HUDEP-2 (cell line): Measurements from ENCODE around the gene CSNK1G1.

ENCODE experiments used
- DNase-seq, 76 experiments: peaks; one replicate each; lab custom pipeline; 2025; ENCODE audit not compliant: unreplicated experiment in 76 of 76; lab: John Stamatoyannopoulos, UW

The CSNK1G1 gene

DNA sequence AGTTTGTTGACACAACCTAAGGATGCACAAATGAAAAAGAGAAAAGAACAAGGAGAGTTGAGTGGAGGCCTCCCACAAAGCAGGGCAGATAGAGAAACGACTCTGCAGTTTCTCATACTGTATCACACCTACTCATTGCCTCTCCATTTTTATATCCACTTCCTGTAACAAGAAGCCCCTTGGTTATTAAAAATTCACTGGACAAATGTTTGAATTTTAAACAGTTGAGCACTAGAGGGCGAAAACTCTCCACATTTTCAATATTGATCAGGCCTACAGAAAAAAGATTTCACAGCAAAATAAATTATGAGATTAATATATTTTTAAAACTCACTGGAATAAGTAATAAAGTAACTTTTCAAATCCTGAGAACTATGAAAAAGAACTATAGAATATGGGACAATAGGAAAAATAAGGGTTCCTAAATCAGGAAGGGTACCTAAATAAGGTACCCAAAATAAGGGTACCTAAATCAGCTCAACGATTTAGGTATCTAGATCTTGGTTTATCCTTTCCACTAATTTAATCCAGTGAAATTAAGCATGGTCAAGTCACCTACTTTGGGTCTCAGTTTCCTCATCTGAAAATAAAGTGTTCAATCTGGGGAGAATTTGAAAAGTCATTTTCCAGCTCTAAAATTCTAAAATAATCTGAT is 146.2 kb downstream of the CSNK1G1 start:
- peak in 17 of 76 experiments; percentile 2 to 39 (median 23) for DNase-seq

DNA sequence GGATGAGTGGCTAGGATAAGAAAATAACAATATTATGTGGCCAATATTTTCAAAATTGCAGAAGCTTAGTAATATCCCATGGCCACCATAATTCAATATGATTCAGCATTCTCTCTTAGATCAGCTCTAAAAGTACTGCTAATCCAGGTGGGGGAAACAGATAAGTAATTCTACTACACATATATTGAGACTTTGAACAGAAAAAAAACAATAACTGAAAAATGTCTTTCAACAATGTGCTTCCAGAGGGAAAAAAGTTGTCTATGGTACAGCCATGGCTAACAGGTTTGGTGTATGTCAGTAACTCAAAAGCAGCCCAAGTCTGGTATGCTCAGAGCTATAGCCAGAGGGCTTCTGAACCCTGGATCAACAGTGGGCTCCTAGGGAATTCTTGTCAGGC is 150.8 kb downstream of the CSNK1G1 start:
- DNase-seq, result peak in 9 of 76 experiments; percentile 4 to 38 (median 24)

DNA sequence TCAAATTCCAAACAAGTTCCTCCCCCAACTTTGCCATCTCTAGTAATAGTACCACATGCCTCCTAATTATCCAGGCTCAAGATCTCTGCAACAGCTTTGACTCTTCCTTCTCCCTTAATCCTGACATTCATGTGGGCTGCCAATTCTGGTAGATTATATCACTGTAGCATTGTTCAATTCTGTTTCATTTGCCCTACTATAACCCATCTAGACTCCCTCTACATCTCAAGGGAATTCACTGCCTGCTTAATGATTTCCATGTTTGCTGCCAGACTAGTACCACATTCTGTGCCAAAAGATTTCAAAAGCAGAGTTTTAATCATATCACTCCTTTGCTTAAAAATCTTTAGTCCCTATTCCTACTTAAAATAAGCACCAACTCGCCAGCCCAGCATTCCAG is 158.5 kb downstream of the CSNK1G1 start:
- no peak for DNase-seq

DNA sequence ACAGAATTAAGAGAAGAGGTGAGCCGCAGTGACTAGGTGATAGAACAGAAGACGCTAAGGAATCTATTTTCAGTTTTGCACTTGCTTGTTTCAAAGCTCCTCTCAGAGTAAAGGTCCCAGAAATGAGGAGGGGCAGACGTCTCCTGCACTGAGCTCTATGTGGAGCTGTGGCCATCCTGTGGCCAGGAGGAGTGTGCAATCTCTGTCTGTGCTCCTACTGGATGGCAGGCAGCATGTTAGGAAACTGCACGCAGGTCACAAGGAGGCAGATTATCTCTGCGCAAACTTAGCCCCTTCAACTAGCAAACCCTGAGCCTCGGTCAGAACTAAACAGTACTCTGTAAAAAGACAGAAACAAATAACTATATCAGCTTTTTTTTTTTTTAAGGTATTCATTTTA is 162.0 kb downstream of the CSNK1G1 start:
- no peak for DNase-seq

DNA sequence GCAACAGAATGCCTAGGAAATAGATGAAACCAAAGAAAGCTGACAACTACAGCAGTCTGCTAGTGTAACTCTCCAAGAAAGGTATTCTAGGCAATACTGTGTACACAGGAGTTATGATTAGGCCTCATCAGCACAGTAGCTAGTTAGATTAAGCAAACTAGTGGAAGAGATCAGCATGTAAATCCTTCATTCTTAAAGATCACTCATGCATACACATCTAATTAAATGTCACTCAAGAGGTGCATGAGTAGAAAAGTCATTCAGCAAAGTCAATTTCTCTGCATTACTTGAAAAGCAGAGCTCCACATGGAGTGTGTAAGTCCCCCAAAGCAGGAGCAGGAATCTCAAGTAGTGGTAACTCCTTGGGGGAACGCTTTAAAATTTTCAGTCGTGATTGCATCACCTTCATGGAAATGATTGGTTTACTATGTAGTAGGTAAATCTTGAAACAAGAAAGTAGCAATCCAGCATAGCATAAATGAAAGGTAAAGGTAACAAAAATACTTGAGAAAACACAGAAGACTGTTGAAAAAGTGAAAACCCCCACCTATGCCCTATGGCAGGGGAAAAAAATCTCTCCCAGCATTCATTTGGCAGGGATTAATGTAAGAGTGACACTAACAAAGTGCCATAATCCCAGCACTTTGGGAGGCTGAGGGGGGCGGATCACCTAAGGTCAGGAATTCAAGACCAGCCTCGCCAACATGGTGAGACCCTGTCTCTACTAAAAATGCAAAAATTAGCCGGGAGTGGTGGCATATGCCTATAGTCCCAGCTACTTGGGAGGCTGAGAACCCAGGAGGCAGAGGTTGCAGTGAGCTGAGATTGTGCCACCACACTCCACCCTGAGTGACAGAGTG is 163.8 kb downstream of the CSNK1G1 start:
- DNase-seq, result no peak

DNA sequence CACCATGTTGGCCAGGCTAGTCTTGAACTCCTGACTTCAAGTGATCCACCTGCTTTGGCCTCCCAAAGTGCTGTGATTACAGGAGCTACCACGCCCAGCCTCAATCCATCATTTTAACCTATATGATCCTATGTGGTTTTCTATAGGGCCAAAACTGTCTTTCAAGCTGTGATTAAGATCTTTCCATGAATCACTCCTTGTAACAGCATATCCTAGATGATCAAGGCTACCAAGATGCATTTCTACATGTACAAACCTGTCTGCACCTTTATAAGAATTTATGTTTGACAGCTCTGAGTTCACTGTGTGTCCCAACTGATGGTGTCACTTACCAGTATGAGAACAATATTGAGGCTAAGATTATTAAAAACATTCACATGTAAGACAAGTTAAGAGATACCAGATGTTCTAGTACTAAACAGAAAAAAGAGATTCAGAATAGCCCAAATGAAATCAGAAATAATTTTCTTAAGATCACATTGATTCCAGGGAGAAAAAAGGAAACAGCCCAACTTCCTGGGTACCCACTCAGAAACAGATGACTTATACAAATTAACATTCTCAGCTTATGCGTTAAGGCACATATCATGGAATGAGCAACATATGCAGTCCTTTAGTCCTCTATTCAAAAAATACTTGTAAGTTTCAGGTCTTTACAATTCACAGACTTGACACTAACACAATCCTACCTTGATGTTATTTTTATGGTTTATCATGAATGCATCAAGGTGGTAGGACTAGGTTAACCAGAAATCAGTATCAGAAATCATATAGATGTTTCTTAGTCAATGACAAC is 168.4 kb downstream of the CSNK1G1 start:
- no peak for DNase-seq

DNA sequence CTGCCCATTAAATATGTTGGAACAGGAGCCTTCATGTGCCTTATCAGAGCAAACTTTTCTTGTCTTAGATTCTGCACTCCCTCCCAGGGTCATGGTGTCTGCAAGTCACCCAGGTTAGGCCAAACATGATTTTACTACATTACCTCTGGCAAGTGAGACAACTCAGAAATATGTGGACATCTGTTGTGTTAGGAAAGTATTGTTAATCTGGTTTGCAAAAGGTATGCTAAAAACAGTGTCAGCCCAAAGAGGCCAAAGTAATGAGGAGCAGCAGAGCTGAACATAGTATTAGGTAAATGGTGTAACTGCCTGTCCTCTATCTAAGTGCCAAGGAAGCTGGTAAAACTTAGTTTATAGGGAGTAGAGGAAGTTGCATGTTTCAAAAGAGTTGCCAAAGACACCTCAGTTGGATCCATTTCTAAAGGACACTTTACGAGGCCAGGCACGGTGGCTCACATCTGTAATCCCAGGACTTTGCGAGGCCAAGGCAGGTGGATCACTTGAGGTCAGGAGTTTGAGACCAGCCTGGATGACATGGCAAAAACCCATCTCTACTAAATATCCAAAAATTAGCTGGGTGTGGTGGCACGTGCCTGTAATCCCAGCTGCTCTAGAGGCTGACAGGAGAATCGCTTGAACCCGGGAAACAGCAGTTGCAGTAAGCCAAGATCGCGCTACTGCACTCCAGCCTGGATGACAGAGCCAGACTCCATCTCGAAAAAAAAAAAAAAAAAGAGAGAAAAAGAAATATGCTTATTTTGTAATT is 170.6 kb downstream of the CSNK1G1 start:
- no peak for DNase-seq

DNA sequence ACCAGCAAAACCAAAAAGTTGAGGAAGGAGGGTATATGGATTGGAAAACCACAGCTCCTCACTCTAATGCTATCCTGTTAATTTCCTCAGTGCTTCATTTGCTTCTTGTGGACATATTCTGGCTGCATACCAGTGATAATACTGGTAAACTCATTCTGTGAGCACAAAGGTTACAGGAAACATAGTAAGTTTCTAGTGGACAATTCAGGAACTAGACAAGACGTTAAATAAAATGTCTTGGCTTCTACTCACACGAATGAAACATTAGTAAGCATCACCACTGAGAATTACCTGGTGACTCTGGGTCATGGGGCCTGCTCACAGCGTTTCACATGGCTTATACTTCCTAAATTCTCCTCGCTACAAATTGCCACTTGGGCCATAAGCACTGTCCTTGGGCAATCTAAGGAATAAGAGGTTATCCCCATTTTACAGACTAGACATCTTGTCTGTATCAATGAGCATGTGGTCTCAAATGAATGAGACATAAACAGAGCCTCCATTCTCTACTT is 173.1 kb downstream of the CSNK1G1 start:
- no peak for DNase-seq

DNA sequence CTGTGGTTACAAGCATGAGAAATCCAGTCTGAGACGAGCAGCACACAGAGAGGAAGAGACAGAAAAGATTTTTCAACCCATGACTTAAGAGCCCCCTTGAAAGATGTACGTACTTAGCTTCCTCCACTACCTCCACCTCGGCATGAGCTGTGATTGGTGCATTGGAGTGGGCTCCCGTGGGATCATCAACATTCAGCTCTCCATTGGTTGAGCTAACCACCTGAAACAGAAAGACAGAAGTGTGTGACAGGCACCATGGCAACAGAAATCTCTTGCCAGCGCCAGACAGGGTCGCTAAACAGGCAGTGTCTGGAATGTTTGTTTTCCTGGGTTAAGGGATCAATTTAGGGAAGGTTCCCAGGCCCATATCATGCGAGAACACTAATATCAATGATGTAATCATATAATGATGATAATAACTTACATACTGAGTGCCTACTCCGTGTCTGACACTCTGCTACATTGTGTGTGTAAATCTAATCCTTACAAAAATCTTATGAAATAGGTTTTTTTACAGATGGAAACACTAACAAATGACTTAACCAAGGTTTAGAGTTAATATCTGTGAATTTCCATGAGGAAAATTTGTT is 175.6 kb downstream of the CSNK1G1 start:
- no peak for DNase-seq

DNA sequence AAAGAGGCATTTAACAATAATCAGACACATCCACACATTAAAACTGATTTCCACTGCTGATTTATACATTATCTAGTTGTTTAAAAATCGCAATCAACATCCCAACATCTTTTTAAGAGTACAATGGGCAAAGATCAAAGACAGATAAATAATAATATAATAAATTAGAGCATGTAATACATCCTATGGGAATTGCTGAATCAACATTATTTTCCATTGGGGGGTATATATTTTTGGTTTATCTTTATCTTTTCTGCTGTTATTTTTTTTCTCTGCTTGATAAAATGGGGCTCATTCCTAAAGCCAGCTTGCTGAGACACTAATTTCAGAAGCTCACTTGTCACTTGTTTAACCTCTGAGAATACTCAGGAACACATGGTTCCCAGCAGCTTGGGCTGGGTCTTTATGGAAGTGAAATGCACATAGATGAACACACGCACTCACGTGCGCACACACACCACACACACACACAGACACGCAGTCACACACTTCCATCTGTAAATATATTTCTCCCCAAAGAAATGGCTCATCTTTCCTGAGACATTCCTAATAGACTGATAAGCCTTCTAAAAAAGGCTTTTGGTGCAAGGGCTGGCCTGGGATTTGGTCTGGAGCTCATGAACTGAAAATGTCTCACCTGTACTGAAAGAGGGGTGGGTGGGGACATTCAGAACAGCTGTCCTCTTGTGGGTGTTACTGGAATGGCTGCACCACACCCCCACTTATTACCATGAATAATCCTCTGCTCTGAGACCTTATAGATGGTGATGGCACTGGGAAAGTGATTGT is 189.7 kb downstream of the CSNK1G1 start:
- no peak for DNase-seq

DNA sequence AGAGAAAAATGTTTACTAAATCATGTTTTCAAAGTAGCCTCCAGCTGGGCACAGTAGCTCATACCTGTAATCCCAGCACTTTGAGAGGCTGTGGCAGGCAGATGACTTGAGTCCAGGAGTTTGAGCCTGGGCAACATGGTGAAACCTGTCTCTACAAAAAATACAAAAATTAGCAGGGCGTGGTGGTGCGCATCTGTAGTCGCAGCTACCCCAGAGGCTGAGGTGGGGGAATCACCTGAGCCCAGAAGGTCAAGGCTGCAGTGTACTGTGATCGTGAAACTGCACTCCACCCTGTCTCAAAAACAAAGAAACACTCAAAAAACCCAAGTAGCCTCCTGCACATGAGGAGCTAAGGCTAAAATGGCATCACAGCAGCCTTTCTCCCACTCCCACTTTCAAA is 191.5 kb downstream of the CSNK1G1 start:
- DNase-seq, result no peak

DNA sequence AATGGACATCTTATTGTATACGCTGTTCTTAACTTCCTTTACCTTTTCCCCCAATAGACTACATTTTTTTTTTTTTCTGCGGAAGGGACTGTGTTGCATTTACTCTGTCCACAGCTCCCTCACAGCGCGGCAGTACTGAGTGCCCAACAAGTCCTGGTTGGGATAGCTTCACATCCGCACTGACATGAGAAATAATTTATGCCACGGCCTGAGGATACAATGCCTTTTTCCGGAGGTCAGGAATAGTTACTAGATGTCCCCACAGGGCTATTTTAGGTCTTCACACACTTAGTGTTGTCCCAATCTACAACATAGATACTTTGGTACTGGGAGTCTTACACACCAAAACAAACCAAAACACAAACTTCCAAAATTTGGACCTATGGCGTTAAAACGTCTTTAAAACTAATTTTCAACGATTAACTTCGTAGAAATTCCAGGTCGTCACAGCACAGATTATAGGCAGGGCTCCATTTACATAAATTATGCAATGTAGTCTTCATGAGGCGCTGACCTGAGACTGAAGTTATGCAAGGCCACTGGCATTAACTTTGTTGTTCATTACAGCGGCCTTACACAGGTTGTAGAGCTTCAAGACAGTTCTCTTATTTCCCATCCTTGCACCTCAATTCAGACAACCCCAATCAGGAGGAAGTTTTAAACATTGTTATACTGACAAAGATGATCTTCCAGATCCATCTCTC is 192.2 kb downstream of the CSNK1G1 start:
- DNase-seq, result peak in 7 of 76 experiments; percentile 5 to 45 (median 24)

DNA sequence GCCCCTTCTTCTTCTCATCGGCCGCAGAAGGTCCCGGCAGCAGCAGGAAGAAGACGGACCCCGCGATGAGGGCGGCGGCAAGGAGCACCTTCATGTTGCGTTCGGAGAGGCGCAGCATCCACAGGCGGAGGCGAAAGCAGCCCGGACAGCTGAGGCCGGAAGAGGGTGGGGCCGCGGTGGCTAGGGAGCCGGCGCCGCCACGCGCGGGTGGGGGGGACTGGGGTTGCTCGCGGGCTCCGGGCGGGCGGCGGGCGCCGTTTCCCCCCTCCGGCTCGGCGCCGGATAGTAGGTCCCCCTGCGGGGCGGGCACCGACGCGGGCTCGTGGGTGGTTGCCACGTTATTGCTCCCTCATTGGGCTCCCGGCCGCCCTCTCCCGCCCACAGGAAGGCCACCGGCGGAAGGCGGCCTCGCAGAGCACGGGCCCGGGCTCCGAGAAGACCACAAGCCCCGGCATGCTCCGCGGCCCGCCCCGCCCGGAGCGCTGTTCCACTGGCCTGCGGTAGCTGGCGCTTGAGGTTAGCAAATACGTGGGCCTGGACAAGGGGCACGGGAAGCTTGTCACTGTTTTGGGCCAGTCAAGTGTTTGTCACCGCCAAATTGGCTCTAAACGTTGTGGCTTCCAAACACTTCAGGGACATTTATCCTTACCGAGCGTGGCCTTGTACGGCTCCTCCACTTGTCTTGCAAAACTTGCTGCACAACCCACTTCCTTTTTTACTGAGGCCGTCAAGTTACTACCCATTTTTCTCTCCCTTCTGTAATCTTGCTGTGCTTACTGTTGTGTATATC is 192.9 kb downstream of the CSNK1G1 start, which contains the start of gene PPIB:
TSS of gene PPIB (minus strand) at position 154 of the 790 bp plus-strand sequence. CDS start at position 118, 36 bp downstream.
- peak in 75 of 76 experiments; percentile 60 to 98 (median 95) for DNase-seq

DNA sequence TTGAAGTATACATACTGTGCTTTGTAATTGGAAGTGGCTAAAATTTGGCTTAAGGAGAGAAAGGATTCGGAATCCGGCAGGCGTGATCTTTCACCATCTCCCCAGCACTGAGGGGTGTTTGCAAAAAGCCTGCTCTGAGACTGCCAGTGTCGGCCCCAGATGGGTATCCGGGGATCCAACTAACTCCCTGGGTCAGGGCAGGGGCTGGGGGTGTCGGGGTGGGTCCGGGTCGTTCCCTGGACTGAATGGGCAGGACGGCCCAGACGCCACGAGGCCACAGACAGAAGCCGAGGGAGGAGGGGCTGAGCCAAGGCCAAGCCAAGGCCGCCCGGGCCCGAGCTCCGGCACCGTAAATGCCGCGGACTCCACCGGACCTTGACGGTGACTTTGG is 193.5 kb downstream of the CSNK1G1 start:
- peak in 4 of 76 experiments; percentile 47 to 62 (median 50) for DNase-seq

DNA sequence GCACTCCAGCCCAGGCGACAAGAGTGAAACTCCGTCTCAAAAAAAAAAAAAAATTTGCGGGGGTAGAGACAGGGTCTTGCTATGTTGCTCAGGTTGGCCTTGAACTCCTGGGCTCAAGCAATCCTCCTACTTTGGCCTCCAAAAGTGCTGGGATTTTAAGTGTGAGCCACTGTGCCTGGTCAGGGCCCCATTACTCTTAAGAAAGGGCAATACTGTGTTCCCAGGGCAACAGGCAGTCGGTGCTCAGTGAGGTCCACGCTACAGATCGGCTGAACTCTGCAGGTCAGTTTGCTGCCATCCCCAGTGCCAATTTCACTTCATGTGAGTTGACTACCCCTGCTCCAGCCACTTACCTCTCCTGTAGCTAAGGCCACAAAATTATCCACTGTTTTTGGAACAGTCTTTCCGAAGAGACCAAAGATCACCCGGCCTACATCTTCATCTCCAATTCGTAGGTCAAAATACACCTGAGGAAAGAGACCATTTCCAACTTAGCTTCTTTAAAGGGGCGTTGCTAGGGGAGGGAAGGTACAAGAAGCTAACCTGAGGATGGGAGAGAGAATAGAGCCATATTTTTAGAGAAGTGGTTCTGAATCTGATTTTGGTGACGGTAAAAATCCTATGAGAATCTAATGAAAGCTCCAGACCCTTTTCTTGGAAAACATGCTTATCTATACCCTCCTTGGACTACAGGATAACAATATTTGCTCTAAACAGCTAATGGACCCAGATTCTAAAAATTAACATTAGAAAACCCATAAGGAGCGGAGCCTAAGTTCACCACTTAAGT is 194.1 kb downstream of the CSNK1G1 start:
- no peak for DNase-seq

DNA sequence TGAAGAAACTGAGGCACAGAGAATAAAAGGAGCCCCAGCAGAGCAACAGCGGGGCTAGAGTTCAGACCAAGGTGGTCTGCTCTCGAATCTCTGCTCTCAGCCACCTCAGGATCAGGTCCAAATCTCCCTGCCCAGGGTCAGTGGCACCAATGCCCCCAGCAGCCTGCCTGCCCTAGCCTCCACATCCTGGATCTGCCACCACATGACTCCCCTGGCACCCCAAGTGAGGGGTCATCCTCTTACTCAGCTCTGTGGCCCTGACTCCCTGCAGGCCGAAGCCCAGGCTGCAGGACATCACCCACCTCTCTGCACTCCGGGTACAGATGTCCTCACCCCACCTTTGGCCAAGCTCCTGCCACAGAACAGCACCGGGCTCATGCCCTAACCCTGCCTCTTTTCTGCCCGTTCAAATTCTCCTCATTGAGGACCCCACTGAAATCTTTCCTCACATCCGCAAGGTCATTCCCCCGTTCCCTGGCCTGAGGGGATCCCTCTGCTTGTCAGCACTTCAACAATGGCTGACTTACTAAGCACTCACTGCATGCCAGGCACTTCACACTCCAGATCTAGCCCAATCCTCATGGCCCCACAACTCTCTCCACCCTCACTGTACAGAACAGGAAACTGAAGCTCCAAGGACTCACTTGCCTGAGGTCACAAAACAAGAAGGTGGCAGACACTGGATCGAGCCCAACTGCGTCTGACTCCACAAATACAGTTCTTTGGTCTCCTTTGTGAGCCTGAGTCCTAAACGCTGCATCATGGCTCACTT is 197.4 kb downstream of the CSNK1G1 start:
- no peak for DNase-seq
